ENCODE data around the gene RPS8.
"Not testable (repeated sequence)": the region's sequence is repeated elsewhere in the genome, so short reads cannot be mapped to it uniquely, and the experiment has no call there.

Gene RPS8

GRCh38 chr1:44803312-44804095, 28.2 kb downstream of the RPS8 start:
- DNase-seq: no peak

GRCh38 chr1:44805311-44806024, 30.1 kb downstream of the RPS8 start:
- no peak for DNase-seq

- no peak for DNase-seq
Observed at GRCh38 chr1:44806025-44806703, 30.8 kb downstream of the RPS8 start.

- DNase-seq: no peak
Observed at GRCh38 chr1:44806704-44807363, 31.5 kb downstream of the RPS8 start, which contains the start of gene DYNLT4. Gene DYNLT4 (minus strand): TSS chr1:44807351. CDS start chr1:44806668, 683 bp downstream.

- peak; percentile 68 for DNase-seq
Observed at GRCh38 chr1:44807364-44808062, 32.2 kb downstream of the RPS8 start.

GRCh38 chr1:44808063-44808937, 33.0 kb downstream of the RPS8 start, which contains the start of gene BTBD19:
Gene BTBD19 (plus strand): TSS chr1:44808523. CDS start chr1:44808821, 298 bp downstream.
- no peak for DNase-seq

GRCh38 chr1:44808938-44809917, 33.9 kb downstream of the RPS8 start:
- DNase-seq: no peak

- no peak for DNase-seq
Observed at GRCh38 chr1:44810101-44810761, 34.9 kb downstream of the RPS8 start.

GRCh38 chr1:44810762-44811105, 35.4 kb downstream of the RPS8 start:
- not testable (repeated sequence) for DNase-seq

GRCh38 chr1:44811234-44811633, 35.9 kb downstream of the RPS8 start:
- DNase-seq: no peak

GRCh38 chr1:44812822-44813543, 37.6 kb downstream of the RPS8 start:
- no peak for DNase-seq

GRCh38 chr1:44815926-44816325, 40.6 kb downstream of the RPS8 start:
- DNase-seq: not testable (repeated sequence)

- no peak for DNase-seq
Observed at GRCh38 chr1:44817307-44817706, 42.0 kb downstream of the RPS8 start.

- no peak for DNase-seq
Observed at GRCh38 chr1:44817771-44818495, 42.6 kb downstream of the RPS8 start.

GRCh38 chr1:44819196-44819607, 43.9 kb downstream of the RPS8 start:
- peak; percentile 91 for DNase-seq

- peak; percentile 96 for DNase-seq
Observed at GRCh38 chr1:44819608-44820327, 44.4 kb downstream of the RPS8 start.

All from SHP77 treated with DMSO at 0.1 percent for 48 hours (cell line).